ENCODE data around the gene CATSPER1.

The CATSPER1 gene

DNA sequence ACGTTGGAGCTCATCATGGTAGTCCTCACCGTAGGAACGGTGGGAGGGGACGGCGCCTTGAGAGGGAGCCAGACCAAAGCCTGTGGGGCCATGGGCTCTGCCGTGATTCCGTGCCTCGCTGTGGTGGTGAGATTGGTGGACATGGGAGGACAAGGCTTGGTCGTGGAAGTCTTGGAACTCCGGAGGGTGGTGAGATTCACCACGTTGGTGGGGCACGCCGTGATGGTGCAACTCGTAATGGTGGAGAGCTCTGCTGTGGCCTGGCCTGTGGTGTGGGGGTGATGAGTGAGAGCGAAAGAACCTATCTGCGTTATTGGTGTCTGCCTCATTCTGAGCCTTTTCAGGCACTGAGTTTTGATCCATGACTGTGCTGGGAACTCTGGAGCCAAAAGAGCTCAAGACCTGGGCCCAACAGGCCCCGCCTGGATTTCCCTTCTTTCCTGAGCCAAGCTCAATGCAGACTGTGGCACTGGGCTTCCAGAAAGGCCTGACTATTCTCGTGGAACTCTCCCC, at the start of gene CATSPER1:
Gene CATSPER1 (minus strand): TSS at position 463 of the 513 bp plus-strand sequence. CDS start 100 bp downstream, at position 363.
- no peak for DNase-seq

DNA sequence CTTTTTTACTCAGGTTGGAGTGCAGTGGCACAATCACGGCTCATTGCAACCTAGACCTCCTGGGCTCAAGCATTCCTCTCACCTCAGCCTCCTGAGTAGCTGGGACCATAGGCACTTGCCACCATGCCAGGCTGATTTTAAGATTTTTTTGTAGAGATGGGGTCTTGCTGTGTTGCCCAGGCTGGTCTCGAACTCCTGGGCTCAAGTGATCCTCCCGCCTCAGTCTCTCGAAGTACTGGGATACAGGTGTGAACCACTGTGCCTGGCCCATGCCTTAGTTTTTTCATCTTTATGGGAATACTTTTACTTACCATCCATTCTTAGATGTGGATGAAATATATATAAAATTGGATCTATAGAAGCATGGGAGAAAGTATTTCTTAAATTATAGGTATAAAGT, 49.0 kb upstream of the CATSPER1 start:
- no peak for DNase-seq

DNA sequence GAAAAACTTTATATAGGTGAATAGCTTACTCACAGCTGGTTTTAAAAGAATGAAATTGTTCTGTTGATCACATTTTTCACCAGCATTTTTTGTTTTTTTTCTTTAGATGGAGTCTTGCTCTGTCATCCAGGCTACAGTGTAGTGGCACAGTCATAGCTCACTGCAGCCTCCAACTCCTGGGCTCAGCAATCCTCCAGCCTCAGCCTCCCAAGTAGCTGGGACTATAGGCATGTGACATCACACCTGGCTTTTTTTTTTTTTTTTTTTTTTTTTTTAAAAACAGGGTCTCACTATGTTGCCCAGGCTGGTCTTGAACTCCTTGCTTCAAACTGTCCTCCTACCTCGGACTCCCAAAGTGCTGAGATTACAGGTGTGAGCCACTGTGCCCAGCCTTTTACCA, 47.4 kb upstream of the CATSPER1 start:
- no peak for DNase-seq

DNA sequence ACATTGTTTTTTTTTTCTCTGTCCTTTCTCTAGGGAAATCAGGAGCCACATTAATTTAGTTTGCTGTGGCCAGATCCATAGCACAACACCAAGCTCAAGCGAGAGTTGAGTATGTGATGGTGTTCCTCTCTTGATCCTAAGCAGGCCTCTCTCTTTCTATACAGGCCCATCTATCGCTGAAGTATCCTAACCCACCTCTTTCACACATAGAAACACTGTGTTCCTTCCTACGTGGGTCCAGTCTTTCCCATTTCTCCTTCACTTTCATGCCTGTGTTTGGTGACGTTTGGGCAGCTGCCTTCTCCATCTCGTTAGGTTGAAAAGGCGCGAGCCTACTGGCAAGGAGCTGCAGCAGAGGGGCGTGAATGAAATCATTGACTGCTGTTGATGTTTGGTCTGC, 46.2 kb upstream of the CATSPER1 start:
- no peak for DNase-seq

DNA sequence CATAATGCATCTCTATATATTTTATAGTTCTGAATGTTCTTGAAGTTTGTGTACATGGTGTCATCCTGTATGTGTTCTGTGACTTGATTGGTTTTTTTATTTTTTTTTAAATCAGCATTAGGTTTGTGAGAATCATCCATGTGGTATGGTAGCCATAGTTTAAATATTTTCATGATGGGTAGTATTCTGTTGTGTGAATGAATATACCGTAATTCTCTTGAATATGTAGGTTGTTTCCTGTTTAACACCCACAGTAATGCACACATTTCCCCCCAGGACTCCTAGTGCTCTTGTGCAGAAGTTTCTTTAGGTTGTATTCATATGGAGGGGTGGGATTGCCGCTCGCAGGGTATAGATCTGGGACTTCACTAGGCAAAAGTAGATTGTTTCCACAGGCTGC, 45.8 kb upstream of the CATSPER1 start:
- DNase-seq, result no peak

DNA sequence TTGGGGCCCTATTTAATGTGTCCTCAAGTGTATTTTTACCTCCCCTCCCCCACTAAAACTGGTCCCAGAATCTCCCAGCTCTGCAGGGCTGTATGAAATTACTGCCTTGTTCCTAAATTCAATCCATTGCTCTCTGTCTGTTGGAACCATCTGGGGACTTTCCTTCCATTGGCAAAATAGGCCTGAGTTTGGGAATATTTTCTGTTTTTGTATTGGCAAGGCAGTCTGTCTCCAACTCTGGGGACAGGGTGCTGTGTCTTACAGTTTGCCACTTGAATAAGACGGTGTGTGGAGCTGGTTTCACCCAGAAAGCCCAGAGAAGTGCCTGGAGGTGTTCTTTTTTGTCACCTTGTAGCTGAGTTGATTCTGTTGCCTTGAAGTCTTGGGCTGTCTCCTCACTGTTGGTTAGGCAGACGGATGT, 45.1 kb upstream of the CATSPER1 start:
- DNase-seq, result no peak

DNA sequence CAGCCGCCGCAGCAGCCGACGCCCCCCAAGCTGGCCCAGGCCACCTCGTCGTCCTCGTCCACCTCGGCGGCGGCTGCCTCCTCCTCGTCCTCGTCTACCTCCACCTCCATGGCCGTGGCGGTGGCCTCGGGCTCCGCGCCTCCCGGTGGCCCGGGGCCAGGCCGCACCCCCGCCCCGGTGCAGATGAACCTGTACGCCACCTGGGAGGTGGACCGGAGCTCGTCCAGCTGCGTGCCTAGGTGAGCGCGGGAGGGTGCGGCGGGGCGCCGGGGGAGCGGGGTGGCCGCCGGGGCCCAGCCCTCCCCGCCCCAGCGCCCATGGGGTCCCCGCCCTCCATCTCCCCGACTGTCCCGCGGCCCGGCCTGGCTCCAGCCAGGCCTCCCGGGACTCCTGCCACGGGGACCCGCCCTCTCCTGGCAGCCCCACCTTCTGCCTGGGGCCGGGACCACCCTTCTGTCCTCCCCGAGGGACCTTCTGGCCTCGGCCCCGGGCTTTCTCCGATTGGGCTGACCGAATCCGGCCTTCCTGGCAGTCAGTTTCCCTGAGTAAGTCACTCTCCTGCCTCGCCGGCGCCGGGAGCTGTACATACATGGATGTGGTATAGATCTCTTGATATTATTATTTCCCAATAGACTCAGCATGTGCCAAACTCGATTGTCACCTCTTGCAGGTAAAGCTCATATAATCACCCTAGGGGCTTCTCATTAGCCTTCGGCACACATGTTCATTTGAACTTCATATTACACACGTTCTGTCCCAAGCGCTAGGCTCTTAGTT, 44.5 kb upstream of the CATSPER1 start:
- DNase-seq, result peak; percentile 77

DNA sequence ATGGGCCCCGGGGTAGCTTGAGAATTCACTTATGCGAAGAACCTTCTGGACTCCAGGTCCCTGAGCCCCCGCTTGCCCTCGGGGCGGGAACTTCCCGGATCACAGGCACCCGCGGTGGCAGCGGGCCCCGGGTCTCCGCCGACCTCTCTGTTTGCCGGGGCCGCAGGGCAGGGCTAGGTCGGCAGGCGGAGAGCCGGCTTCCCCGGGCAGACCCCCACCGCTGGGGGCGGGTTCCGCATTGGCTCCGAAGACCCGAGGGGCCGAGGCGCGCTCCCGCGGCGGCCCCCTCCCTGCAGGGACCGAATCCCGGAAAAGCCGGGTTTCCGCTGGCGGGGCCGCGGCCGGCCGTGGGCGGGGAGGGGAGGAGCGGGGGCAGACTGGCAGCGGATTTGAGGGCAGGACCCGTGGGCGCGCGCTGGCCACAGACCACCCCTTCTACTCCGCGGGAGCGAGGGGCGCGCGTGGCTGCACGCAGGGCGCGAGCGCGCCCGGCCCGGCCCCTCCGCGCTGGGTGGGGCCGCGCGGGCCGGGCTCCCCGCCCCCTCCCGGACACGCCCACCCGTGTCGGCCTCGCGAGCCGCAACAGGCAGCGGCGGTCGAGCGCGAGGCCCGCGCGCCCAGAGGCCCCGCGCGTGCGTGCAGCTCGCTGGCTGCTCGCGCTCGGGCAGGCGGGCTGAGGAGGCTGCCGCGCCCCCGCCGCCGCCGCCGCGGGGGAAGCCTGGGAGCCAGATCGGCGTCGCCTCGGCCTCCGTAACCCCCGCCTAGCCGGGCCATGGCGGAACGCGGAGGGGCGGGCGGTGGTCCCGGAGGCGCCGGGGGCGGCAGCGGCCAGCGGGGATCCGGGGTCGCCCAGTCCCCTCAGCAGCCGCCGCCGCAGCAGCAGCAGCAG, 43.7 kb upstream of the CATSPER1 start, which contains the start of gene PACS1:
Gene PACS1 (plus strand): TSS at position 558 of the 889 bp plus-strand sequence. CDS start 215 bp downstream, at position 773.
- DNase-seq, result peak; percentile 92

DNA sequence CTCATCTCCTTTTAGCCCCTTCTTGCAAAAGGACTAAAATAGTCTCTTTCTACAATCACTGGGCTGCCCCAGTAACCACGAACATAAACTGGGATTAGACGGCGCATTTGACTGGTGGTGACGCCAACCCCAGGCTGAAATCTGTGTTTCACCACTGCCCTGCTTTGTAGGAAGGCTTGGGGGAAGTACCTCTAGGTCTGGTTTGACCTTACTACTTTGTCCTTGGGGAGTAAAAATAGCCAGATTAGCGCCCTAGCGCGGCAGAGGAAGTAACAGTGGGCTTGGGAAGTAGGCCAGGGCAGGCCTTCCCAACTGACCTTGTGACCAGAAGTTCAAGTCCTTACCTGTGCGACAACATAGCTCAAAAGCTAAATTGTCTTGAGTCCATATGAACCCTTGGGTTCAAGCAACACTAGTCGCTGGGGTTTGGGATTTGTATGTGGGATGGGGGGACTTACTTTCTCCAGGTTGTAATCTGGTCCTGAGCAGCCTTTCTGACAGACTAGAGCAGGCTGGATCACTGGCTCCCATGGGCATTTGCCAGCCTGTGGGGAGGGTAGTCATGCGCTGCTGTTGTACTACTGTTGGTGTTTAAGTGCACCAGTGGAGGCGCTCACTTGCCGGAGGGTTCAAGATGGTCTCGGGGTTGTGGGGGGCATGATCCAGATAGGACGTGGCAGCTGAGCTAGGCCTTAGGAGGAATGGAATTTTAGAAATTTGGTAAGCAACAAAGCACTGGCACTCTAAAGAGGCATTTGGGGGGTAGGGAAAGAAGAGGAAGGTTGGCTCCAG, 42.8 kb upstream of the CATSPER1 start:
- peak; percentile 77 for DNase-seq

DNA sequence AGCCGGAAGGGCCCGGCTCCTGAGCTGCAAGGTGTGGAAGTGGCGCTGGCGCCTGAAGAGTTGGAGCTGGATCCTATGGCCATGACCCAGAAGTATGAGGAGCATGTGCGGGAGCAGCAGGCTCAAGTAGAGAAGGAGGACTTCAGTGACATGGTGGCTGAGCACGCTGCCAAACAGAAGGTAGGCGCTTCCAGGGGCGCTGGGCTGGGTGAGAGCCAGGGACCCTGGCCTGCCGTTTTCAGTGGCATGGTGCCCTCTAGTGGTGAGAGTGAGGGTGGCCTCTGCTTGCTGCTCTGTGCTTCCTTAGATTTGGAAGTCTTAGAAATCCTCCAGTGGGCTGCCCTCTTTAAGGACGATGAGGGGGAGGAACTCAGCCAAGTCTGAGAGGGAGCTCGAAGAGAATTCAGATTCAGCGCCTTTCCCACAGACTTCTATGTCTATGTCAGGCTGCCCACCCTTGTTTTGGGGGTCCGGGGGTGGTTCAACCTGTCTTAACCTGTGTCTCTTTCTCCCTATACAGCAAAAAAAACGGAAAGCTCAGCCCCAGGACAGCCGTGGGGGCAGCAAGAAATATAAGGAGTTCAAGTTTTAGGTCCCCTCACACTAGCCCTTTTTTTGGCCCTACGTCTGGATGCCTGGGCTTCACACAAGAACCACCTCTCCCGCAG, 42.0 kb upstream of the CATSPER1 start:
- DNase-seq, result peak; percentile 91

DNA sequence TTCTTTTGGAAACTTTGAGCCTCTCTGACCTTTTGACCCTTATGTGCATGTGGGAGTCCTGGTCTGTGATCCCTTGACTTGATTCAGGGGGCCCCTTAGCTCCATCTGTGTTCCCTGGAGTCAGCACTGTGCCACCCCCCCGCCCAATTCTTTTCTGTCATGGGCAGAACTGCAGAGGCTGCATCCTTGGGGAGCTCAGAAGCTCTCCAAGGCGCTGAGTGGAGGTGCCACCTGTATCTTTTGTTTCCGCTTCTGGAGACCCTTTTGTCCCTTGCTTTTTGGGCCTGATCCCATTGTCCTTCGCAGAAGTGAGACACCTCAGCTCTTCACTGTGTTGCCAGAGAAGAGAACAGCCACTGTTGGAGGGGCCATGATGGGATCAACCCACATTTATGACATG, 41.4 kb upstream of the CATSPER1 start:
- DNase-seq, result no peak

DNA sequence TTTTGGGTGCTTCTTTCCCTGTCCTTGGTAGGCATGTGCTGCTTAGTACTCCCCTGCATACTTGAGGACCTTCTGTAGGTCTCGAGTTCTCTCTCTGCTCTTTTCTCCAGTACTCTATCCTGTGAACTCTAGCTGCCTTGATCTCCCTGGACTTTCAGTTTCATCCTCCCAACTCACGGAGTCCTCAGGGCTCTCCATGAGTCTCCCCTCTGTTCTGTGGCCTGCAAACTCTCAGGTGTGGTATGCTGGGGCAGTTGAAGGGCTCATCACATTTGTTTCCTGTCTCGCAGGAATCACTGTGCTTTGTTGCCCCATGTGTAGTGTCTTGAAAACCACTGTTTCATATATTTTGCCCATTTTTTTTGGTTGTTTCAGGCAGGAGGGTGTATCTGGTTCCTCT, 40.5 kb upstream of the CATSPER1 start:
- DNase-seq, result no peak

DNA sequence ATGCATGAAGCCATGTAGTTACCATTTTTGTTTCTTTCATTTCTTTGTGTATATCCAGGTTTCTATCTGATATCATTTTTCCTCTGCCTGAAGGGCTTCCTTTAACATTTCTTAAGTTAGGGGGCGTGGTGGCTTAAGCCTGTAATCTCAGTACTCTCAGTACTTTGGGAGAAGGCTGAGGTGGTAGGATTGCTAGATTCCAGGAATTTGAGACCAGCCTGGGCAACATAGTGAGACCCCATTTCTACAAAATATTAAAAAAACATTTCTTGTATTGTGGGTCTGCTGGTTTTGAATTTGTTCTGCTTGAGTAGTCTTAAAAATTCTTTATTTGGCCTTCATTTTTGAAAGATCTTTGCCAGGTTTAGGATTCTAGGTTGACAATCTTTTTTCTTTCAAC, 38.3 kb upstream of the CATSPER1 start:
- no peak for DNase-seq

DNA sequence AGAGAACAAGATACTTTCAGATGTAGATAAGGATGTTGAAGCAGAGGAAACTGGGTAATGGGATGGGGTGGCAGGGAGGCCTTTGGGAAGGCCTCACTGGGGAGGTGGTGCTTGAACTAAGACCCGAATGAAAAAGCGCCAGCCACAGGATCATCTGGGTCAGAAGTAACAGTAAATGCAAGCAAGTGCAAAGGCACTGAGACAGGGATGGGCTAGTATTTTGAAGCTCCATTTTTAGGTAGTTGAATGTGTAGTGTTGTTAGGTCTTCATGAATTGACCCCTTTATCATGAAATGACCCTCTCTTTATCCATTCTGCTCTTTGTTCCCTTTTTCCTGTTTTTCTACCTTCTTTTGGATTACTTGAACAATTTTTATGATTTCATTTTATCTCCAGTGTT, 37.6 kb upstream of the CATSPER1 start:
- no peak for DNase-seq

DNA sequence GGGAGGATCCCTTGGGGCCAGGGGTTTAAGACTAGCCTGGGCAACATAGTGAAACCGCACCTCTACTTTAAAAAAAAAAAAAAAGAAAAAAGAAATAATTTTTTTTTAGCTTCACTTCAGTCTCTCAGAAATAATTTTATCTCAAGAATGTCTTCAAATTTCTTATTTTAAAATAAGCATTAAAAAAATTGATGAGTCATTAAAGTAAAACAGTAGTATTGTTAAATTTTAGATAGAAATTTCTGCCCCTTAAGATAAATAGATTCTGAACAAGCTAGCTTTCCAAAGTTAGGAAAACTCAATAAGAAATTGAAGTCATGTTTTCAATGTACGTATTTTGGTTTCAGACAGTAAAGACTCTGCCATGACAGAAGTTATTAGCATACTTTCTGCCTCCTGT, 36.1 kb upstream of the CATSPER1 start:
- DNase-seq, result no peak

DNA sequence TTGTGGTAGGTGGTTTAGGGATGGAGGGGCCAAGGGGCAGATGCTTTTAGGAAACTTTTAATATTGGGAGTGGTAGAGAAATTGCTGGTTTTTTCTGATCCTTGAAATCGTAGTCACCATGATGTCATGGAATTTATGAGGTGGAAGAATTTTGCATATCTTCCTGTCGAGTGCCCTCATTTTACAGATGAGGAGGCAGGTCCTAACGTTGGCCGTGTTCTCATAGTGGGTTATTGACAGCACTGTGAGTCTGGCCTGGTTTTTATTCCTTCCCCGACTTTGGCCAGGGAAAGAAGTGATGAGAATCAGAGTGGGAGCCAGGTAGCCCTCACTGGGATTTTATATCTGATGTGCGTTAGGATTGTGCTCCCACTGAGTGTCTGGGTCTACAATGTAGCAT, 35.0 kb upstream of the CATSPER1 start:
- DNase-seq, result peak; percentile 44

DNA sequence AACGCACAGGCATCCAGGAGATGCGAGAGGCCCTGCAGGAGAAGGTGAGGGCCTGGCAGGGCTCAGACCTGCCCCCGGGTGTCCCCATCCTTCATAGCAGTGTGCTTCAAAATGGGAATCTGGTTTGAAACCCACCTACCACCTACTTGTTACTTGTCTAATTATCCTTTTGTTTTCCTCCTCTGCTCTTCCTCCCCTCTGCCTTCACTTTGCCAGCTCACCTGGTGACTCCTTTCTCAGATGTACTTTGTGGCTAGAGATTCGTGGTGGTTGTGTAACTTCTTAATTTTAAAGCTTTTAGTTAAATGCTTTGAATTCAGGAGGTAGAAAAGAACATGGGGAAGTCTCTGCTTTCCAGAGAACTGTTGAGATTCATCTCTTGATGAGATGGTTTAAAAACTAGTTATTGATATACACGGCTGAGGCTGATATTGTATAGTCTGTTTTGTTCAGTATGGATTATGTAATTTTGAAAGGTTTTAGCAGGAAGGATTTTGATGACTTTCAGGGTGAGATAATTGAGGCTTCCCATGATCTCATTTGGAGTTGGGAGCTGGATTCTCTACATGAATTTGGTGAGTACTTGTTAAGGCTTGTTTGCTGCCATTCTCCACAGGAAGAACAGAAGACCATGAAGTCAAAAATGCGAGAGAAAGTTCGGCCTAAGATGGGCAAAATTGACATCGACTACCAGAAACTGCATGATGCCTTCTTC, 33.8 kb upstream of the CATSPER1 start:
- no peak for DNase-seq

DNA sequence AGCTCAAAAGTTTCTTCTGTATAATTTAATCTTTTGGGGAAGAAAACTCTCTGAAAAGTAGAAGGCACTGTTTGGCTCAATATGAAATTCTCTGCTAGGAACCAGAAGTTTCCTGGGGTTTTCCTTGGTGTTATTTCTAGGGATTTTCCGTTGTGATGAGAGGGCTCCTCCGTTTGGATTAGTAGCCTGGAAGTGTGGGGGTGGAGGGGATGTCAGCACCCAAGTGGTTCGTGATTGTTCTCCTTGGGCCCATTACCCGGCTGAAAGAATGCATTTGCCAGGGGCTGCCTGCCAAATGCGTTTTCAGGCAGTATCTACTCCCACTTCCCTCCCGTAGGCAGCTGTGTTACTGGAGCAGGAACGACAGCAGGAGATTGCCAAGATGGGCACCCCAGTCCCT, 30.2 kb upstream of the CATSPER1 start:
- no peak for DNase-seq

DNA sequence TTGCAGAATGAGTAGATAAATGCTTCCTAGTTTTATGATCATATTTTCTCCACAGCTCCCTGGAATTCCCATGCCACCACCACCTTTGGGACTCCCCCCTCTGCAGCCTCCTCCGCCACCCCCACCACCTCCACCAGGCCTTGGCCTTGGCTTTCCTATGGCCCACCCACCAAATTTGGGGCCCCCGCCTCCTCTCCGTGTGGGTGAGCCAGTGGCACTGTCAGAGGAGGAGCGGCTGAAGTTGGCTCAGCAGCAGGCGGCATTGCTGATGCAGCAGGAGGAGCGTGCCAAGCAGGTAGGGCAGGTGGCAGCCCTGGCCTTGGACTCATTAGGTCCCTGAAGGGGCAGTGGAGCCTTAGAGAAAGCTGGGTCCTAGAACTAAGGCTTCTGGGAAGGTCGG, 28.7 kb upstream of the CATSPER1 start:
- no peak for DNase-seq

DNA sequence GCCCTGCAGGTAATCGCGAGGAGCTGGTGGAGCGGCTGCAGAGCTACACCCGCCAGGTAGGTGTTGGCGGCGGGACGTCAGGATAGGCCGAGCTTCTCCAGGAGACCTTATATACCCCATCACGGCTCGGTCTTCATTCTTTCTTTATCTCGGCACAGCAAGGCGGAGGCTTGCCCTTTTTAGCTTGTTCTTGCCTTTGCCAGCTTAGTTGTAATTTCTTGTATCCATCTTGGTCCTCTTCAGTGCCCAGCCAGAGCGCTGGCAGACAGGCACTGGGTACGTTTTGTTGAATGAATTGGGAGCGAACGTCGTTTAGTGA, 26.3 kb upstream of the CATSPER1 start:
- no peak for DNase-seq

DNA sequence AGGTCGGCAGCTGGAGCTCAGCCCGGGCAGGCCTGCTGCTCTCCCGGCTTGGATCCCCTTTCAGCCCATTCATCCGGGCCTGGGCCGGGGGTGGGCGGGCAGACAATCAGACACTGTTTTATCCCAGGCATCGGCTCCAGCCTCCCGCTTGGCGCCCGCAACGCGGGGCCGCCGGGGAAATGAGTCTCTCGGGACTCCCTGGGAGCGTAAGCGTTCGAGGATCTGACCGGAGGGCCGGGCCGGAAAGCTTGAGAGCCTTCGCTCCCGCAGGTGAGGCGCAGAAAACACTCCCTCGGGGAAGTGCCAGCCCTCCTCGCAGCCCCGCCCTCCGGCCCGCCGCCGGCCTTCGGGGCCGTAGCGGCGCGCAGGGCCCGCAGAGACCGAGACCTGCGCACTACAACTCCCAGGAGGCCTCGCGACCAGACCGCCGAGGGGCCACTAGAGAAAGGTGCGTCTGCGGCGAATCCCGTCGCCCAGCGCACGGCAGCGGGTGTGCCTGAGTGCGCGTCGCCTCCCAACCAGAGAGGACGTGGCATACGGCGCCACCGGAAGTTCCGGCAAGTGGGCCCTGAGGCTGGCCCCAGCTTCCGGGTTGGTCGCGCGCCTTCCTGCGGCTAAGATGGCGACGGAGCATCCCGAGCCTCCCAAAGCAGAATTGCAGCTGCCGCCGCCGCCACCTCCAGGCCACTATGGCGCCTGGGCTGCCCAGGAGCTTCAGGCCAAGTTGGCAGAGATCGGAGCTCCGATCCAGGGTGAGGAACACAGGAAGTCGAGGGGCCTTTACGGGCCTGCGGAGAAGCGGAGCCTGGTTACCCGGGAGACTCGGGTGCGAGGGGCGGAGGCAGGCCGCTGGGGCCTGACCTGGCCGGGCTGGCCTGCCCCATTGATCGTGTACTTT, 25.7 kb upstream of the CATSPER1 start, which contains the start of gene SF3B2:
Gene SF3B2 (plus strand): TSS at position 599 of the 898 bp plus-strand sequence. CDS start 21 bp downstream, at position 620.
- peak; percentile 99 for DNase-seq
